Neuronal stem cell (in vitro differentiated cells): Measurements from ENCODE around the gene CLDN6.

Experiments
- DNase-seq: peaks from one replicate; pipeline ENCODE4 v3.0.0-alpha.2; 2013; ENCODE audit warnings: low spot score
- H2AFZ ChIP-seq: one replicate; pipeline ENCODE4 v1.6.1; 2013; ENCODE audit warnings: mild to moderate bottlenecking, low read length, inconsistent platforms
- H2AK5ac ChIP-seq: 2 replicates; pipeline ENCODE4 v1.6.1; 2013; ENCODE audit warnings: low read depth, mild to moderate bottlenecking, inconsistent platforms, low read length, moderate library complexity, mixed read lengths
- H2BK120ac ChIP-seq: 2 replicates; pipeline ENCODE4 v1.6.1; 2013; ENCODE audit warnings: low read depth, mild to moderate bottlenecking, inconsistent platforms, low read length, moderate library complexity, mixed read lengths
- H2BK12ac ChIP-seq: one replicate; pipeline ENCODE4 v1.6.1; 2013; ENCODE audit warnings: low read length, inconsistent platforms
- H2BK15ac ChIP-seq: 2 replicates; pipeline ENCODE4 v1.6.1; 2013; ENCODE audit warnings: mild to moderate bottlenecking, low read length, inconsistent platforms, mixed read lengths
- H2BK5ac ChIP-seq: one replicate; pipeline ENCODE4 v1.6.1; 2013; ENCODE audit warnings: inconsistent platforms, mild to moderate bottlenecking, low read length, moderate library complexity
- H3K14ac ChIP-seq: one replicate; pipeline ENCODE4 v1.6.1; 2013; ENCODE audit warnings: low read length, inconsistent platforms
- H3K18ac ChIP-seq: 2 replicates; pipeline ENCODE4 v1.6.1; 2013; ENCODE audit warnings: low read length, inconsistent platforms
- H3K23ac ChIP-seq: 2 replicates; pipeline ENCODE4 v1.6.1; 2013; ENCODE audit warnings: low read depth, mild to moderate bottlenecking, mixed read lengths, low read length, inconsistent platforms; ENCODE audit not compliant: poor library complexity
- H3K27ac ChIP-seq: replicated peaks from 3 replicates; pipeline ENCODE4 v1.5.1; 2013; ENCODE audit warnings: low read length, inconsistent platforms
- H3K27me3 ChIP-seq, 3 experiments: 2 replicates each; pipeline ENCODE4 v1.6.1; 2013; ENCODE audit warnings: low read length in 3 of 3, mild to moderate bottlenecking in 2 of 3, inconsistent platforms in 1 of 3, low read depth in 1 of 3, mixed read lengths in 1 of 3, moderate library complexity in 1 of 3; ENCODE audit not compliant: control insufficient read depth in 3 of 3, insufficient read depth in 3 of 3
- H3K36me3 ChIP-seq, 2 donors: replicated peaks in 1 of 2; 2 replicates each; pipeline ENCODE4 v1.6.1; 2013; ENCODE audit warnings: low read length in 2 of 2; ENCODE audit not compliant: control insufficient read depth in 2 of 2, insufficient read depth in 2 of 2
- H3K4ac ChIP-seq: 2 replicates; pipeline ENCODE4 v1.6.1; 2013; ENCODE audit warnings: inconsistent platforms, mild to moderate bottlenecking, low read length, moderate library complexity
- H3K4me1 ChIP-seq, 2 donors: 1 replicate in 1 of 2; 2 replicates in 1 of 2; pipeline ENCODE4 v1.6.1; 2013; ENCODE audit warnings: low read length in 2 of 2, low read depth in 1 of 2; ENCODE audit not compliant: control insufficient read depth in 2 of 2, insufficient read depth in 1 of 2
- H3K4me2 ChIP-seq: one replicate; pipeline ENCODE4 v1.6.1; 2013; ENCODE audit warnings: mild to moderate bottlenecking, low read length, inconsistent platforms; ENCODE audit not compliant: insufficient read depth, poor library complexity, severe bottlenecking
- H3K4me3 ChIP-seq, 2 donors: 2 replicates each; pipeline ENCODE4 v1.5.1; 2013; ENCODE audit warnings: low read length in 2 of 2, mild to moderate bottlenecking in 2 of 2, inconsistent platforms in 1 of 2, moderate library complexity in 1 of 2
- H3K79me1 ChIP-seq: one replicate; pipeline ENCODE4 v1.6.1; 2013; ENCODE audit warnings: low read depth, mild to moderate bottlenecking, inconsistent platforms, low read length, moderate library complexity
- H3K9ac ChIP-seq: one replicate; pipeline ENCODE4 v1.6.1; 2013; ENCODE audit warnings: mild to moderate bottlenecking, low read depth, low read length, inconsistent platforms; ENCODE audit not compliant: poor library complexity
- H3K9me3 ChIP-seq, 2 donors: replicated peaks in 1 of 2; 2 replicates each; pipeline versions ENCODE3 to v1.6.1; 2013; ENCODE audit warnings: low read length in 2 of 2, mild to moderate bottlenecking in 2 of 2, inconsistent platforms in 1 of 2, low read depth in 1 of 2, mixed read lengths in 1 of 2, moderate library complexity in 1 of 2; ENCODE audit not compliant: control insufficient read depth in 2 of 2, insufficient read depth in 1 of 2
- H4K8ac ChIP-seq: one replicate; pipeline ENCODE4 v1.6.1; 2013; ENCODE audit warnings: low read depth, mild to moderate bottlenecking, inconsistent platforms, low read length, moderate library complexity
- H4K91ac ChIP-seq: one replicate; pipeline ENCODE4 v1.6.1; 2013; ENCODE audit warnings: low read length, low read depth, mild to moderate bottlenecking, inconsistent platforms; ENCODE audit not compliant: poor library complexity
- WGBS, 2 donors: extraction: QIAGEN DNeasy Blood & Tissue Kit; methylation state at CpG; one replicate each; pipeline ENCODE4 v1.1.7; 2013; ENCODE audit warnings: missing lambda C conversion rate in 2 of 2, mixed read lengths in 1 of 2; ENCODE audit not compliant: insufficient read length in 2 of 2, insufficient replicate concordance in 1 of 2; ENCODE audit errors: extremely low coverage in 2 of 2; 5-methylcytosine and 5-hydroxymethylcytosine counted together

The CLDN6 gene

DNA sequence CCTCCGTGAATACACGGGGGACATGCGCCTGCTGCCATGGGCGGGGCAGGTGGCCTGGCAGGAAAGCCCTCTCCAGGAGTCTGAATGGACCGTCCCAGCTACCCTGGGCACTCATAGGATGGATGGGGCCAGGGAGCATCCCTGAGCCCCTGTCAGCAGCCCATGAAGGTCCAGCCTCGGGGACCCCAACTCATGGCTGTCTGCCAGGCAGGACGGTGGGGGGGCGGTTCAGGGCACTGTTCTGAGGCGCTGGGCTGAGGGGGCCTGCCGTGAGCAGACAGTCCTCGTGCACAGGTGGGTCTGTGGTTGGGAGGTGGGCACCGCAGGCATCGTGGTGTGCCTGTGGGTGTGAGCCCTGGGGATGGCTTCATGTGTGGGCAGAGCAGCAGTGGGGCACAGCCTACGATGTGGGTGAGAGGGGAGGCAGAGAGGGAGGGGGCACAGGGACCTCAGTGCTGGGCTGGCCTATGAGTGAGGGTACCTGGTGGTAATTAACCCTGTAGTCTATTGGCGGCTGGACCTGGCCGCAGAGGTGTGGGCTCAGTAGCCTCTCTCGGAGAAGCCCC, 31.3 kb downstream of the CLDN6 start:
- Histone ChIP-seq H3K27ac (no peak overlapping the region), H3K4me3 (no peak overlapping the region), H3K23ac (no peak overlapping the region), H3K4me1 (peaks cover 4 to 7% of the 10 kb centered on the region in 2 donors), H3K4me2 (no peak overlapping the region), H2BK5ac (peak overlapping the region; percentile 53), H4K91ac (no peak overlapping the region), H3K18ac (peak overlapping the region; percentile 48), H2BK15ac (peak overlapping the region; percentile 54), H3K27me3 (peaks cover 0 to 74% (median 0%) of the 10 kb centered on the region in 3 experiments), H3K79me1 (no peaks in the 10 kb centered on the region), H2AFZ (no peak overlapping the region), H2BK120ac (no peak overlapping the region), H3K36me3 (no peaks in the 10 kb centered on the region), H3K14ac (peak overlapping the region; percentile 17), H3K9ac (peak overlapping the region; percentile 2), H4K8ac (no peak overlapping the region), H2AK5ac (peak overlapping the region; percentile 88), H2BK12ac (no peak overlapping the region), H3K4ac (no peak overlapping the region), H3K9me3 (no peaks in the 10 kb centered on the region)
- no peak for DNase-seq
- no CpG with 5 or more reads among the region's 17 CpGs for WGBS, 2 donors

DNA sequence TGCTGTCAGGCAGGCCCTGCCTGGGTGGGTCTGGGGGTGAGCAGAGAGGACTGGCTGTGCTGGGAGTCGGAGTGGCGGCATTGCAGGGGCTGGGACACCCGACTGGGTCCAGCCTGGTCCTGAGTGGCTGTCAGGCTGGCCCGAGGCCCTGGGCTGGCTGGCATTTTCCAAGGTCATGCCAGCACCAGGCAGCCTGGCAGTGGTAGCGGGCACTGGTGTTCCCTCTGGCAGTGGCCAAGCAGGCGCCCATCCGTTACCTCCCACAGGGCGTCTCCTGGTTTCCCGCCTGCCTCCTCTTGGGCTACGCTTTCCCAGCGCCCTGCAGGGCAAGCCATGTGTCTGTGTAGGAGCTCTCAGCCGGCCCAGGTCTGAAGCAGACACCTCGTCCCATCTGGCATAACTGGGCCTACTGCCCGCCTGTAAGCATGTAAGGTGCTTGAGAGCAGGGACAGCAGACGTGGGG, 32.1 kb downstream of the CLDN6 start:
- DNase-seq, result no peak
- Histone ChIP-seq H2BK120ac (no peak overlapping the region), H3K4me3 (no peak overlapping the region), H3K27ac (no peak overlapping the region), H3K79me1 (no peaks in the 10 kb centered on the region), H2AFZ (no peak overlapping the region), H2BK15ac (peak overlapping the region; percentile 54), H4K8ac (no peak overlapping the region), H3K18ac (peak overlapping the region; percentile 28), H4K91ac (no peak overlapping the region), H3K4ac (no peak overlapping the region), H2BK5ac (peak overlapping the region; percentile 19), H3K23ac (peak overlapping the region; percentile 81), H3K4me1 (peaks cover 8 to 14% of the 10 kb centered on the region in 2 donors), H3K9me3 (no peaks in the 10 kb centered on the region), H3K27me3 (peaks cover 0 to 66% (median 0%) of the 10 kb centered on the region in 3 experiments), H3K36me3 (no peaks in the 10 kb centered on the region), H2AK5ac (peak overlapping the region; percentile 89), H3K4me2 (no peak overlapping the region), H3K9ac (no peak overlapping the region), H2BK12ac (peak overlapping the region; percentile 96), H3K14ac (peak overlapping the region; percentile 89)
- WGBS, 2 donors, result no CpG with 5 or more reads among the region's 15 CpGs

DNA sequence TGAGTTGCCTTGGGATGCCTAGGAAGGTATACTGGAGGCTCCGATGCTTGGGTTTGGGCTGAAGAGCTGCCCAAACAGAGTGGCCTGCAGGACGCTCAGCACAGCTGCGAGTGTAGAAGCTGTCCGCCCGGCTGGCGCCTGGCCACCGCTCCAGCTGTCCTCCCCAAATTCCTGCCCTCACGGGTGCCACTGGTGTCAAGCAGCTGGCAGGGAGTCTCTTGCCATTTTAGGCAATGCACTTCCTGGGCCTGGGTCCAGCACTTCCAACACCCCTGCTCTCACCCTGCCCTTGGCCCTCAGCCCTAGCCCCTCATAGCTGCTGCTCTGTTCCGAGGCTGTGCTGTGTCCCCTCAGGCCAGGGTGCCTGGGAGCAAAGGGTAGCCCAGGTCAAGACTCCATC, 32.5 kb downstream of the CLDN6 start:
- Histone ChIP-seq H4K8ac (no peak overlapping the region), H3K36me3 (no peaks in the 10 kb centered on the region), H3K4me1 (peaks cover 8 to 17% of the 10 kb centered on the region in 2 donors), H3K4me3 (no peak overlapping the region), H2BK120ac (no peak overlapping the region), H3K27ac (no peak overlapping the region), H3K9ac (peak overlapping the region; percentile 32), H3K9me3 (no peaks in the 10 kb centered on the region), H3K79me1 (no peaks in the 10 kb centered on the region), H4K91ac (no peak overlapping the region), H2BK5ac (peak overlapping the region; percentile 19), H2AFZ (no peak overlapping the region), H2BK12ac (peak overlapping the region; percentile 96), H3K18ac (no peak overlapping the region), H2AK5ac (peak overlapping the region; percentile 89), H3K4ac (no peak overlapping the region), H3K27me3 (peaks cover 0 to 62% (median 0%) of the 10 kb centered on the region in 3 experiments), H3K14ac (no peak overlapping the region), H3K23ac (peak overlapping the region; percentile 81), H2BK15ac (peak overlapping the region; percentile 54), H3K4me2 (no peak overlapping the region)
- no peak for DNase-seq
- WGBS, 2 donors, result no CpG with 5 or more reads among the region's 9 CpGs

DNA sequence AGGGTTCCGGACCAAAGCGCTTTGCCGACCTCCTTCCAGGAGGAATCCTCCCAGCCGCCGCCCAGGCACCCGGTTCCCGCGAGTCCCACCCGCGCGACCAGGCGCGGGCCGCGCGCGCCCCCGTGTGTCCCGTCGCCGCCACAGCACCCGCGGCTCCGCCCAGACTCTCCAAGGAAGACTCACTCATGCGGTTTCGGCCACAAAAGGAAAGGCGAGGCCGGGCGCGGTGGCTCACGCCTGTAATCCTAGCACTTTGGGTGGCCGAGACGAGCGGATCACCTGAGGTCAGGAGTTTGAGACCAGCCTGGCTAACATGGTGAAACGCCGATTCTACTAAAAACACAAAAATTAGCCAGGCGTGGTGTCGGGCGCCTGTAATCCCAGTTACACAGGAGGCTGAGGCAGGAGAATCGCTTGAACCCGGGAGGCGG, 34.3 kb downstream of the CLDN6 start:
- no peak overlapping the region for H4K8ac ChIP-seq
- H3K27ac ChIP-seq, result no peak overlapping the region
- H3K79me1 ChIP-seq, result peaks cover 6% of the 10 kb centered on the region
- H3K4me1 ChIP-seq, result peaks cover 14 to 22% of the 10 kb centered on the region in 2 donors
- peak overlapping the region; percentile 25 for H3K4me2 ChIP-seq
- no peak overlapping the region for H2BK12ac ChIP-seq
- H2BK5ac ChIP-seq, result no peak overlapping the region
- H4K91ac ChIP-seq, result no peak overlapping the region
- no CpG with 5 or more reads among the region's 42 CpGs for WGBS, 2 donors
- peaks cover 0 to 44% (median 0%) of the 10 kb centered on the region in 3 experiments for H3K27me3 ChIP-seq
- no peak overlapping the region for H2BK15ac ChIP-seq
- H3K4me3 ChIP-seq, result no peak overlapping the region
- H2AFZ ChIP-seq, result peak overlapping the region; percentile 81
- DNase-seq, result peak; percentile 79
- no peak overlapping the region for H3K23ac ChIP-seq
- H3K9me3 ChIP-seq, result no peaks in the 10 kb centered on the region
- no peak overlapping the region for H3K14ac ChIP-seq
- no peak overlapping the region for H3K4ac ChIP-seq
- no peak overlapping the region for H3K18ac ChIP-seq
- peak overlapping the region; percentile 44 for H3K9ac ChIP-seq
- no peak overlapping the region for H2AK5ac ChIP-seq
- no peak overlapping the region for H2BK120ac ChIP-seq
- peaks cover 0 to 4% of the 10 kb centered on the region in 2 donors for H3K36me3 ChIP-seq
